GM21515 (cell line): ENCODE measurements around the gene LRIG3.
"Not testable (repeated sequence)": the region's sequence is repeated elsewhere in the genome, so short reads cannot be mapped to it uniquely, and the experiment has no call there.

Experiments
- ATAC-seq: cut with Tn5 transposase; IDR thresholded peaks from one replicate; pipeline ENCODE4 v1.9.1; 2021; ENCODE audit not compliant: unreplicated experiment

The LRIG3 gene

GRCh38 chr12:58860788-58861240 lies 59.5 kb downstream of the LRIG3 start:
- ATAC-seq = no peak

- no peak for ATAC-seq
Measured at GRCh38 chr12:58860056-58860787, 60.1 kb downstream of the LRIG3 start.

GRCh38 chr12:58858030-58858429 lies 62.3 kb downstream of the LRIG3 start:
- no peak for ATAC-seq

- not testable (repeated sequence) for ATAC-seq
Measured at GRCh38 chr12:58857206-58857605, 63.1 kb downstream of the LRIG3 start.

- not testable (repeated sequence) for ATAC-seq
Measured at GRCh38 chr12:58855630-58856029, 64.7 kb downstream of the LRIG3 start.

- no peak for ATAC-seq
Measured at GRCh38 chr12:58850826-58851225, 69.5 kb downstream of the LRIG3 start.

- ATAC-seq = no peak
Measured at GRCh38 chr12:58847901-58848600, 72.3 kb downstream of the LRIG3 start.

- no peak for ATAC-seq
Measured at GRCh38 chr12:58844161-58844560, 76.1 kb downstream of the LRIG3 start.

- ATAC-seq = no peak
Measured at GRCh38 chr12:58841058-58841798, 79.1 kb downstream of the LRIG3 start.

- ATAC-seq = no peak
Measured at GRCh38 chr12:58833853-58834252, 86.5 kb downstream of the LRIG3 start.

GRCh38 chr12:58832920-58833319 lies 87.4 kb downstream of the LRIG3 start:
- ATAC-seq = no peak
